Measurements from ENCODE around the gene PLBD1.

Gene PLBD1

GRCh38 chr12:14505626-14506596, 61.8 kb downstream of the PLBD1 start:
- no peak for DNase-seq (ENCODE audit: low read depth in 2 of 2)

- DNase-seq (ENCODE audit: low read depth in 2 of 2), result no peak
Observed at GRCh38 chr12:14495326-14495725, 72.4 kb downstream of the PLBD1 start.

GRCh38 chr12:14482886-14483285, 84.8 kb downstream of the PLBD1 start:
- DNase-seq (ENCODE audit: low read depth in 2 of 2), result no peak

GRCh38 chr12:14482361-14482760, 85.3 kb downstream of the PLBD1 start:
- no peak for DNase-seq (ENCODE audit: low read depth in 2 of 2)

DNA sequence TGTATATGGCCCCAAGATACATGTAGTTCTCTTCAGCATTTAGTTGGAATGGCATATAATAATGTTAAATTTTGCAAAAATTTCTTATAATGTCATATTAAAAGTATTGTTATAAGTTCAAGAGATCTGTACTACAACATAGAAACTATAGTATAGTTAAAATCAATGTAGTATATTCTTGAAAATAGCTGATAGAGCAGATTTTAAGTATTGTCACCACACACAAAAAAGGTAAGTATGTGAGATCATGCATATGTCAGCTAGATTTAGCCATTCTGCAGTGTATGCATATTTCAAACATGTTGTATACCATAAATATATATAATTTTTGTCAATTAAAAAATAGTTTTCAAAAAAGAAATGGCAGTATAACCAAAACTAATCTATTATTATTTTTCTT, 86.5 kb downstream of the PLBD1 start:
- no peak for DNase-seq (ENCODE audit: low read depth in 2 of 2)

DNA sequence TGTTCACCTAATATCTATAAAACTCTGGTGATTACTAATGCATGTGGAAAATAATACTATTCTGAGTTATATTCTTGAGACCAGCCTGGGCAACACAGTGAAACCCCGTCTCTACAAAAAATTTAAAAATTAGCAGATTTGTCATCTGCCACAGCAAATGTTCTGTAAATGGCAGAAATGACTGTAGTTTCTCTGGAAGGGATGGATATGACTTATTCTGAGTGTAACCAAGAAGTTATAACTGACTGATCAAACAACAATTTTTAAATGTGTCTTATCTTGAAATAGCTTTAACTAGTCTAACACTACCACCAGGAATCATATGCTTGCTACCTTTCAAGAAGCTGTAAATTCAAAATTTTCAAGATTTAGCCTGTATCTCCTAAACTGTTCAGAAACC, 88.7 kb downstream of the PLBD1 start:
- DNase-seq (ENCODE audit: low read depth in 2 of 2), result no peak

DNA sequence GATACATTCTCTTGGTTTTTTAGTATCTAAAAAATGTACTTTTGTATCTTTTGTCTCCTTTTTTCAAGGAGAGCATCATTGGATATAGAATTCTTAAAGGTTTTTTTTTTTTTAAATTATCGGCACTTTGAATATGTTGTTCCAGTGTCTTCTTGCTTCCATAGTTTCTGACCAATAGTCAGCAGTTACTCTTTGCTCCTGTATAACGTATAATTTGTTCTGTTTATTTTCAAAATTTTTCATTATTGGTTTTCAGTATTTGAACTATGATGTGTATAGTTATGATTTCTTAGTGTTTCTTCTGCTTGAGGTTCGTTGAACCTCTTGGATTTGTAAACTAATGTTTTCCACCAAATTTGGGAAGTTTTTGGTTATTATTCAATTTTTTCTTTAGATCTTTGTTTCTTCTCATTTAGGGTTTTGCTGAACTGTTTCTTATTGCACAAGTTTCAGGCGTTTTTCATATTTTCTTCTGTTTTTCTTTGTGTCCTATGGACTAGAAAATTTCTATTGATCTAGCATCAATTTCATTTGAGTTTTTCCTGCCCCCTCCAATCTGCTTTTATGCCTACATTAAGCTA, 93.9 kb downstream of the PLBD1 start:
- no peak for DNase-seq (ENCODE audit: low read depth in 2 of 2)

DNA sequence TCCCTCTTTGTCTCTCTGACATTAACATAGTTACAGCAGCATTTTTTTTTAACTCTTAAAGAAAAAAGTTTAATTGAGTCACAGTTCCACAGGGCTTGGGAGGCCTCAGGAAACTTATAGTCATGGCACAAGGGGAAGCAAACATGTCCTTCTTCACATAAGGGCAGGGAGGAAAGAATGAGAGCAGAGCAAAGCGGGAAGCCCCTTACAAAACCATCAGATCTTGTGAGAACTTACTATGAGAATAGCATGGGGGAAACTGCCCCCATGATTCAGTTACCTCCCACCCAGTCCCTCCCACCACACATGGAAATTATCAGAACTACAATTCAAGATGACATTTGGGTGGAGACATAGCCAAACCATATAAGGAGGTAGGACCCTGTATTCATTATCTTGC, 96.2 kb downstream of the PLBD1 start:
- no peak for DNase-seq (ENCODE audit: low read depth in 2 of 2)

DNA sequence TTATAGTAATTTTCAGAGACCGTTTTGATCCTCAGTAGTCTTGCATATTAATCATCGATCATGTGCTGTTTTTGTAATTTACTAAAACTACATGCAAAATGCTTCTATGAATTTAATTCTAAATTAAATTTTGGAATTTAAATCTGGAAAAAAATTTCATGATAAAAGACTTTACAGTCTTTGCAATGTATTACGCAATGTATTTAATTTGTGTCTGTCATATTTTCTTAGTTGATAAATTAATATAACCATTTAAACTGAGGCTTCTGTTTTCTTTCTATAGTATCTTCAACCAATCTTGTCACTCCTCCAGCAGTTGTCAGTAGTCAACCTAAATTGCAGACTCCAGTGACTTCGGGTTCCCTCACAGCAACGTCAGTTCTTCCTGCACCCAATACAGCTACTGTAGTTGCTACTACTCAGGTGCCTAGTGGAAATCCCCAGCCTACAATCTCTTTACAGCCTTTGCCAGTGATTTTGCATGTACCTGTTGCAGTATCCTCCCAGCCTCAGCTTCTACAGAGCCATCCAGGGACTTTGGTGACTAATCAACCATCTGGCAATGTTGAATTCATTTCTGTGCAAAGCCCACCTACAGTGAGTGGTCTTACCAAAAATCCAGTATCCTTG, 107.4 kb downstream of the PLBD1 start:
- no peak for DNase-seq (ENCODE audit: low read depth in 2 of 2)

DNA sequence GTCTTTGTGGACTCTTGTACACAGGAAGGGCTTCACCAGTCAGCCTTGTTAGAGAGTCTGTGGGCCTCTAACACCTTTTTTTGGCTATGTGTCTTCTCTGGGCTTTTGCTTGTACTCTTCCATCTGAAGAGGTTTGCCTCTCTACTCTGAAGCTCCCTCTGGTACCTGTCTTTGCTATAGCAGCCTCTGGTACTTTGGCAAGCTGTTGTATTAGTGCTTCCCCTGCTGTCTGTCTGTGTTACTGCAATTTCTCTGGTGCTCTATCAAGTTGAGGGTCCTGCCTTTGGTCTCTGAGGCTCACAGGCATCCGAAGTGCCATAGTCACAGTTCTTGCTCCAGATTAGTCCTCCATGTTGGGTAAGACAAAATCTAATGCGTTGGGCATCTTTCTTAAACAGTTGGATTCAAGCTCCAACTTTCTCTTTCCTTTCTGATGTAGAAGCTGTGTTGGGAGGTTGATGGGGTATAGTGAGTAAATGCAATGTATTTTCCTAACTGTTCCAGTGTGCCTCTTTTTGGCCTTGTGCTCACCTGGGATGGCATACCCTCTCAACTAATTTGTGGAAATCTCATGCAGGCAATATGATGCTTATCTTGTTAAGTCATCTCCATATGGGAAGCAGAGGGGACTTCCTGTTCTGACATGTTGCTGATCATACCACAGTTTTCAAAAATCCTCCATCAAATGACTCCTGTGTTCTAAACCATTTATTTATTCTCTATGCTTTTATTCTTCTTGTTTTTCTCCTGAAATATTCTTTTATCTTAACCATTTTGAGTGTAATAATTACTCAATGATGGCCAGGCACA, 113.4 kb downstream of the PLBD1 start:
- no peak for DNase-seq (ENCODE audit: low read depth in 2 of 2)

Data from stimulated activated CD4-positive, alpha-beta T cell treated with anti-CD3 and anti-CD28 coated beads, Interleukin-1b, Interleukin-23, amount 100 ng/mL, for 1 hour (primary cell).